NB4 (cell line): Measurements from ENCODE around the gene SLC22A5.

Experiments used
- CTCF ChIP-seq: IDR thresholded peaks from one replicate; pipeline ENCODE4 v1.5.1; 2012; ENCODE audit warnings: low read depth, low read length
- MAX ChIP-seq: IDR thresholded peaks from 2 replicates; pipeline ENCODE4 v1.6.1; 2011; ENCODE audit warnings: low read depth, low read length
- POLR2A ChIP-seq: IDR thresholded peaks from 2 replicates; pipeline ENCODE4 v1.6.1; 2011; ENCODE audit warnings: mild to moderate bottlenecking; ENCODE audit not compliant: insufficient read length; ENCODE audit errors: extremely low read depth

DNA sequence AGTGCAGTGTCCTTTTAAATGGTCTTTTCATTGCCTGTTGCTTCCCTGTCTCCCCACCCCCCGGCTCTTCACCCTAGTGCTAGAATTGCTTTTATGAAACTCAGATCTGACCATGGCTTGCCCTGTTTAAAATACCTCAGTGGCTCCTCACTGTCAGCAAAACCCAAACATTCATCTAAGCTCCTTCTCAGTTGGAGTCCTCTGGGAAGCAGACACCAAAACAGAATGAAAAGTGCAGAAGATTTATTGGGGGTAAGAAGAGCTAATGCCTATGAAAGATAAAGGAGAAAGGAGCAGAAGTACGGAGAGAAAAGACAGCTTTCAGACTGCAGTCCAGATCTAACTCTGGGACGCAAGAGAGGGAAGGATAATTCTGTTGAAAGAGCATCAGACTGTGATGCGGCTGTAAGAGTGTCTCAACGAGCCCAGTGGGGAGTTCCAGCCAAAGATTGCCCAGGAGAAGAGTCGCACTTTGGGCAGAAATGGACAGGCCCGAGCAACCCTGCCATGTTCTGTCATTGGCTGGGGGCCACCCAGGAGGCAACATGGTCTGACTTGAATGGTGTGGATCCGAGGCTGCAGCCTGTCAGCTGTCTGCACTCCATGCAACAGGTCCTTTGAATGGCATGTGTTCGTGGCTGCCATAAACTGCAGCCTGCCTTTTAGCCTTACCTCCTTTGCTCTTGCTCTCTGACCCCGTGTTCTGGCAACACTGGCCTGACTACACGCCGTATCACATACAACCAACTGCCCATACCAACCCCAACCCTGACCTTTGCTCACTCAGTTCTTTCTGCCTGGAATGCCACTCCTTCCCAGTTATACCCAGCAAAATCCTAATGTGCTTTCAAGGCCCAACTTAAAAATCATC, 65.1 kb downstream of the SLC22A5 start:
- TF ChIP-seq CTCF (no peak), MAX (no peak), POLR2A (no peak)
